LHCN-M2 (cell line): Measurements from ENCODE around the gene CCDC85C. TPM values are rescaled to one million over a fixed set of nuclear protein-coding genes. Genes with fewer than 3 reads are reported as not detected.

Experiments used
- total RNA-seq: library from RNA; depleted of rRNA; stranded (reverse); fragments of >200 nt; gene quantifications from 2 replicates; pipeline ENCODE4 v1.2.3, GENCODE V29; 2014; rRNA removed

The CCDC85C gene
- total RNA-seq, 1 experiment from 2014 or later, result 1.9 TPM

Other genes starting within 250 kb of the CCDC85C start
- gene SETD3, start 123.3 kb downstream of the CCDC85C start, total RNA-seq, result 48.5 and 50.3 TPM in 2 replicates
- gene CCNK, start 122.8 kb downstream of the CCDC85C start, total RNA-seq, result 9.4 and 19.8 TPM in 2 replicates
- gene HHIPL1, start 40.9 kb upstream of the CCDC85C start, total RNA-seq, result 0.45 and 0.92 TPM in 2 replicates
- 0.38 and 0.40 TPM in 2 replicates for gene CYP46A1, start 80.1 kb upstream of the CCDC85C start, total RNA-seq
- gene EML1, start 189.2 kb upstream of the CCDC85C start, total RNA-seq, result 27.2 and 27.8 TPM in 2 replicates